NCI-H748 (cell line): Measurements from ENCODE around the gene RUNX1.
"Not testable (repeated sequence)": the region's sequence is repeated elsewhere in the genome, so short reads cannot be mapped to it uniquely, and the experiment has no call there.

ENCODE experiments used
- DNase-seq: peaks from one replicate; lab custom pipeline; 2025; ENCODE audit not compliant: unreplicated experiment; lab: John Stamatoyannopoulos, UW

Gene RUNX1

GRCh38 chr21:34973685-34974084, 75.4 kb downstream of the RUNX1 start:
- DNase-seq, result no peak

GRCh38 chr21:34971656-34972055, 77.4 kb downstream of the RUNX1 start:
- no peak for DNase-seq

DNA sequence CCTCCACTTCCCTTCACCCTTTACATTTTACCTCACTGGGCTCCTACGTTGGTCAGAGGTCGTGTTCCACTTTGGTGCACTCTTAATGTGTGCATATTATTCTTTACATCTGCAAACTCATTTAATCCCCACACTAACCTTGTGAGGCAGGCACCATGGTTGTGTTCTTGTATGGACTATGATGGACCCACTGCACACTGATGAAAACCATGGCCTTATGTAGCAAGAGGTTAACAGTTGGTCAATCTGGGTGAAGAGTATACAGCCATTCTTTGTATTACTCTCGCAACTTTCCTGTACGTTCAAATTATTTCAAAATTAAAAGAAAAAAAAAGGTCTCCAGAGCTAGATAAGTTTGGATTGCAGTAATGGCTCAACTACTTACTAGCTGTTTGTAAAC, 78.5 kb downstream of the RUNX1 start:
- no peak for DNase-seq

- DNase-seq, result no peak
These were observed 79.0 kb downstream of the RUNX1 start for GRCh38 chr21:34970167-34970500.

DNA sequence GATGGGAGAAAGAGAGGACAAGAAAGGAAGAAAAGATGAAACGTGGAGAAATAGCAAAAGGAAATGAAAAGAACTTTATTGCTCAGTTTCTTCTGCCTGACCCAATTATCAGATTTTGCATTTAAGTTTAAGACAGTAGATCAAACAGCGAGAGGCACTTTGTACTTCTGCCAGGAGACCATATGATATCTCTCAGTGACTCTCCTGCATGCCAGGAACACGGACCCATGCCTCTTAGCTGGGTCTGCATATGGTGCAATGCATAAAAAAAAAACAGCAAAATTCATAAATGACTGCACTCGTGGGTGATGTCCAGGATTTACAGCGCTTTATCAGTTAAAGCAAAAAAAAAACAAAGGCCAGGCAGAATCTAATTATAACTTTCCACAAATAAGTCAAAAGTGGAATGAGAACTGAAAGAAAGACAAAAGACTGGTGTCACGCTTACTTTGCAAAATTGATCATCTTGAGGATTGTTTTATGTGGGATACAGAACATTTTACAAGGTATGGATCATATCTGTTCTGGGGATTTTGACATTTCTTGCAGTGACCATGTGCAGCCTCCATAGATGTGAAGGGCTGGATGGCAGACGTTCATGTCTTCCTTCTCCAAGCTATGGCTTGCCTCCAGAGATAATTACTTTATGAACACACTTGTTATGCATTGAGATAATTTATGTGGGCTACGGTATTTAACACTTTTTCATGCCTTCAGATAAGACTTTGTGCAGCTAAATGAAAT, 79.5 kb downstream of the RUNX1 start:
- DNase-seq, result no peak

DNA sequence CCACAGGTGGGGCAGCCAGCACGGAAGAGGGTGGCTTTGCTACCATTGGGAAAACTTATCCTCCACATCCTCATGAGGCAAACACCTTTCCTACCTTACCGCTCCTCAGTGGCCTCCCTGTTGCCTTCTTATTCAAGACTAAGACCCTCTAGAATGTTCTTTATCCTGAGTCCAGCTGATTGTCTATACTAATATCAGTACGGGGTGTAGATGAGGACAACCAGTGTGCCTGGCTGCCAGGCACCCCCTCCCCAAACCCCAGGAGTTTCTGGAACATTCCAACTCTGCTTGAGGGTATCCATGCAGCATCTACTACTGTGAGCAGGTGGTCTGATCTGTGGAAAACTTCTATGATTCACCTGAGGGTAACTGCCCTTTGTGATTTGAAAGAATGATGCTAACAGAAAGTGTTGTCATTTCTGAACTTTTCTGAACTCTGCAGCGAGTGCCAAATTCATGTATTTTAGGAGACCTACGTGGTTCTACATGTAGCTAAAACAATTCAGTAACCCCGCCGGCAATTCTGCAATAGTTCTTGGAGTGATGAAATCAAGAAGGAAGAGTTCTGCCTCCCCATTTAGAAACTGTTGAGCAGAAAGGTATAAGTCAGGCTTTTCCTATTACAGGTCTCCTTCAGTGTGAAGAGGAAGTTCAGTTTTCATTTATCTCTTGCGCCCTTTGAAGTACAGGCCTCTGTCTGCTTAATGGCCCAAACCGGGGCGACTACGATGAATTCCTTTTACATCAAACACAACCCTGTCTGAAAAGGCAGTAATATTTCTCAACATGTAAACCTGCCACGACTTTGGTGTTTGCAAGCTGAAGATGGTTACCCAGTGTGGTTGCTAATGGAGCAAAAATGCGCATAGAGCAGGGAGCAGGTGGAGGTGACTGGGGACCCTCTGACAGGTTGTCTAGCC, 80.4 kb downstream of the RUNX1 start:
- no peak for DNase-seq

GRCh38 chr21:34967509-34968289, 81.4 kb downstream of the RUNX1 start:
- peak; percentile 9 for DNase-seq

DNA sequence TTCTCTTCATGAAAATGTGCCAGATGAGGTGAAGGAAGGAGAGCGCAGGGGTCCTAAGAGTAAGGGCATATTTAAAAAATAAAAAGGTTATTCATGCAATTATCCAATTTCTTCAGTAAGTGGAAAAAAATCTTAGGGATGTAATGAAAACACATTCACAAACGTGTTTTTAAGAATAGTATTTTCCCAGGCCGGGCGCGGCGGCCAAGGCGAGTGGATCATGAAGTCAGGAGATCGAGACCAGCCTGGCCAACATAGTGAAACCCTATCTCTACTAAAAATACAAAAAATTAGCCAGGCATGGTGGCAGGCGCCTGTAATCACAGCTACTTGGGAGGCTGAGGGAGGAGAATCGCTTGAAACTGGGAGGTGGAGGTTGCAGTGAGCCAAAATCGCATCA, 82.2 kb downstream of the RUNX1 start:
- DNase-seq, result not testable (repeated sequence)

GRCh38 chr21:34965200-34966174, 83.6 kb downstream of the RUNX1 start:
- no peak for DNase-seq

- DNase-seq, result no peak
These were observed 86.4 kb downstream of the RUNX1 start for GRCh38 chr21:34962586-34963222.

- no peak for DNase-seq
These were observed 87.0 kb downstream of the RUNX1 start for GRCh38 chr21:34962136-34962535.

GRCh38 chr21:34960687-34961086, 88.4 kb downstream of the RUNX1 start:
- DNase-seq, result no peak

- DNase-seq, result no peak
These were observed 89.5 kb downstream of the RUNX1 start for GRCh38 chr21:34959607-34960006.

DNA sequence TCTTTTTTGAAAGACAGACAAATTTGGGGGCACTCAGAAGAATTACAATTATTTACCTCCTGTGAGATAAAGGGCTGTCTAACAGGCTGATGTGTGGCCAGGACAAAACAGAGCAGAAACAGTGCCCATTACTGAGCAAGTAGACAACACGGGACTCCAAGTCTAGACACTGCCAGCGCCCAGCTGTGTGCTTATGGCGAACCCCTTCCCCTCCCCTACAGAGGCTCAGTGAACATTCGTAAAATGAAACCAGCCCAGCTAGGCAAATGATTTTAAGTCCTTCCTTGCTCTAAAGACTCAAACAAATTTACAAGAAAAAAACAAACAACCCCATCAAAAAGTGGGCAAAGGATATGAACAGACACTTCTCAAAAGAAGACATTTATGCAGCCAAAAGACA, 91.1 kb downstream of the RUNX1 start:
- DNase-seq, result no peak

DNA sequence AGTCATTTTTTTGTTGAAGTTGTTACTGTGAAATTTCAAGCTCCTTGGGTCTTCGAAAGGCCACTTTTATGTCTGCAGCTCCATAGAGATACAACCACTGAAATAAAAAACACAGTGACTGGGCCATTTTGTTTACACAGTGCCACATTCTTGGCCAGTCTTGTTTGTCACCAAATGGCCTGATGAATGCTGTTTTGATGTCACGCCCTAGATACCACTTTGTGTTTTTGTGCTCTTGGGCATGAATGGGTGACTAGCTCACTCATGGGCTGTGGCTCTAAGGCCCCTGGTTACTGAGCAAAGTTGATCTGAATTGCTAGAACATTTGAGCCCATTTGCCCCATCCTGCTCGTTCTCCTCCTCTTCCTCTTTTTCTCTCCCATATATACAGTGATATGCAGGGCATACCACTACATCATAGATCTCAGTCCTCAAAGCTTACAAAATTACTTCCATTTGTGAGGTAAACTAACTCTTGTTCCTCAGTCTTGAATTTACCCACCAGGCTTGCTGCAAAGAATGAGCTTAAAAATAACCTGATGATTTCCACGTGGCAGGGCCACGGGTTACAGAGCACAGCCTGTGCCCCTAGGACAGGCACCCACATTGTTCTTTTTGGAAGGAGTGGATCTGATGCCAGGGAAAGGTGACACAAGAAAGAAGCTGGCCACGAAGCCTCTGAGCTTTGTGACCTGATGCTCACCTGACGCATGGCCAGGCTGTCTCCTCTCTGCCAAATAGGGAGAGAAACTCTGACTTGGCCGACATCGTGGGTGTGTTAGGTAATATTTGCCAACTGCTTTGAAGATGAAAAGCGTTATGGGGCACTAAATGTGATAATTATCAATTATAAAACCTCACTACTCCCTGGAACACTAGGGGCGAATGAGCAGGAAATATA, 92.4 kb downstream of the RUNX1 start:
- peak; percentile 31 for DNase-seq

DNA sequence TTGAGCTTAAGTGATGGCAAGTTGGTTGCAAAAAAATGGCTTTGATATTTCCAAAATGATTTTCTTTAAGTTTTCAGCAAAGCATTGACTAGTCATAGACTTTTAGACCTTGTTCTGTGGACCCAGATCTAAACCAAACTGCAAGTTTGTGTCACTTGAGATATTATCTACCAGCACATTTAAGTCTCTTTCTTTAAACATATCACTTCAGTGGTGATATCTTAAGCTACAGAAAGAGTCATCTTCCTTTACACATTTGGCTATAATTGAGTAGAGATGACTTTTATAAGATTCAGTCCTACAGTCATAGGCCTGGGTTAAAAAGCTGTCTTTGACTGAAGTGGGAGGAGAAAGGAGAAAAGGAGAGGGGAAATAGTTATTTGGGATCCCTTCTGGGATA, 95.2 kb downstream of the RUNX1 start:
- no peak for DNase-seq

GRCh38 chr21:34952701-34953100, 96.4 kb downstream of the RUNX1 start:
- peak; percentile 95 for DNase-seq

- not testable (repeated sequence) for DNase-seq
These were observed 97.2 kb downstream of the RUNX1 start for GRCh38 chr21:34951868-34952267.

DNA sequence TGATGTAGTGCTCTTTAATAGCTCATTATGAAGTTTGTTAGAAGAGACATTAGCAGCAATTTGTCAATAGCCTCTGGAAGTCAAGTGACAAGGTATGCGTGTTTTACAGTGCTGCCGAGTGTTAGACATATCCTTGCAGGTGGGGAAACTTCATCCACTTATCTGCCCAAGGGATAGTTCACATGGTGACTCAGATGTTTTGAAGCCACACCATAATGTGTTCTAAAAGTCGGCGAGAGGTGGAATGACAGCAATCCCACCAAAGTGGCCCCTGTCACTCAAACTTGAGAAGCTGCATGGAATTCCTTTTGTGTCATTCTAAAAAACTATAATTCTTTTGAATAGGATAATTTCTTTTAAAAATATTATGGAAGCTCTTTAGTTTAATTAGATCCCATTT, 98.1 kb downstream of the RUNX1 start:
- peak; percentile 4 for DNase-seq
